GM06990 (cell line): ENCODE measurements around the gene SUSD4.

ENCODE experiments used
- DNase-seq: peaks from one replicate; pipeline ENCODE4 v3.0.0-alpha.2; 2011; ENCODE audit not compliant: insufficient read length; ENCODE audit errors: extremely low read depth
- H3K27me3 ChIP-seq: replicated peaks from 2 replicates; pipeline ENCODE4 v1.6.0; 2011; ENCODE audit warnings: low read length; ENCODE audit not compliant: control insufficient read depth, insufficient read depth
- H3K36me3 ChIP-seq: 2 replicates; pipeline ENCODE4 v1.5.1; 2011; ENCODE audit warnings: low read length; ENCODE audit not compliant: control insufficient read depth, insufficient read depth
- H3K4me3 ChIP-seq: replicated peaks from 2 replicates; pipeline ENCODE4 v1.5.1; 2011; ENCODE audit warnings: low read depth, mild to moderate bottlenecking, control low read depth, low read length
- TF ChIP-seq, protein P1 (sequence below): IDR thresholded peaks from 2 replicates; pipeline ENCODE4 v1.5.1; 2011; ENCODE audit warnings: low read length, control low read depth, mild to moderate bottlenecking, inconsistent platforms; ENCODE audit not compliant: insufficient read depth, poor library complexity, severe bottlenecking

SUSD4 gene

DNA sequence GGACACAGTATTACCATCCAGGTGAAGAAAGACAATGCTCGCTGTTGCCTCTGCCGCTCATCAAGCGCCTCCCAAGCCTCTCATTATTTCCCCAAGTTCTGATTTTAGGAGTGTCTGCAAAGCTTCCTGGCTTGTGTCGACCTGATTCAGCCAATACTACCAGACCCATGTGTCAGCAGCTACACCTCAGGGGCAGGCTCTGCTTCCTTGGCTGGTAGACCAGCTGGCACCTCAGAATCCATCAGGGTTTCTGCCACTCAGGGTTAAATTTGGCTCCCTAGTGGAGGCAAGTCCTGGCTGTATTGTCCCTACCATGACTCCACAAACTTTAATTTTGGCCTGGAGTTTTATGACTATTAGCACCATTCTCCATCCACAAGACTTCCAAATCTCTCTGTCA lies 35.4 kb downstream of the SUSD4 start:
- TF ChIP-seq, protein P1, sequence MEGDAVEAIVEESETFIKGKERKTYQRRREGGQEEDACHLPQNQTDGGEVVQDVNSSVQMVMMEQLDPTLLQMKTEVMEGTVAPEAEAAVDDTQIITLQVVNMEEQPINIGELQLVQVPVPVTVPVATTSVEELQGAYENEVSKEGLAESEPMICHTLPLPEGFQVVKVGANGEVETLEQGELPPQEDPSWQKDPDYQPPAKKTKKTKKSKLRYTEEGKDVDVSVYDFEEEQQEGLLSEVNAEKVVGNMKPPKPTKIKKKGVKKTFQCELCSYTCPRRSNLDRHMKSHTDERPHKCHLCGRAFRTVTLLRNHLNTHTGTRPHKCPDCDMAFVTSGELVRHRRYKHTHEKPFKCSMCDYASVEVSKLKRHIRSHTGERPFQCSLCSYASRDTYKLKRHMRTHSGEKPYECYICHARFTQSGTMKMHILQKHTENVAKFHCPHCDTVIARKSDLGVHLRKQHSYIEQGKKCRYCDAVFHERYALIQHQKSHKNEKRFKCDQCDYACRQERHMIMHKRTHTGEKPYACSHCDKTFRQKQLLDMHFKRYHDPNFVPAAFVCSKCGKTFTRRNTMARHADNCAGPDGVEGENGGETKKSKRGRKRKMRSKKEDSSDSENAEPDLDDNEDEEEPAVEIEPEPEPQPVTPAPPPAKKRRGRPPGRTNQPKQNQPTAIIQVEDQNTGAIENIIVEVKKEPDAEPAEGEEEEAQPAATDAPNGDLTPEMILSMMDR = no peak
- DNase-seq = no peak
- Histone ChIP-seq H3K36me3 (no peaks in the 10 kb centered on the region), H3K4me3 (no peak overlapping the region), H3K27me3 (no peaks in the 10 kb centered on the region)

DNA sequence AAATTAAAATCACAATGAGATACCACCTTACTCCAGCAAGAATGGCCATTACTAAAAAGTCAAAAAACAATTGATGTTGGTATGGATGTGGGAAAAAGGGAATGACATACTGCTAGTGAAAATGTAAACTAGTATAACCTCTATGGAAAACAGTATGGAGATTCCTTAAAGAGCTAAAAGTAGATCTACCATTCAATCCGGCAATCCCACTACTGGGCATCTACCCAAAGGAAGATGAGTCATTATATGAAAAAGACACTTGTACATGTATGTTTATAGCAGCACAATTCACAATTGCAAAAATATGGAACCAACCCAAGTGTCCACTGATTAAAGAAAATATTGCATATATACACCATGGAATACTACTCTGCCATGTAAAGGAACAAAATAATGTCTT lies 37.2 kb downstream of the SUSD4 start:
- no peak for DNase-seq
- Histone ChIP-seq H3K36me3 (no peaks in the 10 kb centered on the region), H3K4me3 (no peak overlapping the region), H3K27me3 (no peaks in the 10 kb centered on the region)
- TF ChIP-seq, protein P1 = no peak

DNA sequence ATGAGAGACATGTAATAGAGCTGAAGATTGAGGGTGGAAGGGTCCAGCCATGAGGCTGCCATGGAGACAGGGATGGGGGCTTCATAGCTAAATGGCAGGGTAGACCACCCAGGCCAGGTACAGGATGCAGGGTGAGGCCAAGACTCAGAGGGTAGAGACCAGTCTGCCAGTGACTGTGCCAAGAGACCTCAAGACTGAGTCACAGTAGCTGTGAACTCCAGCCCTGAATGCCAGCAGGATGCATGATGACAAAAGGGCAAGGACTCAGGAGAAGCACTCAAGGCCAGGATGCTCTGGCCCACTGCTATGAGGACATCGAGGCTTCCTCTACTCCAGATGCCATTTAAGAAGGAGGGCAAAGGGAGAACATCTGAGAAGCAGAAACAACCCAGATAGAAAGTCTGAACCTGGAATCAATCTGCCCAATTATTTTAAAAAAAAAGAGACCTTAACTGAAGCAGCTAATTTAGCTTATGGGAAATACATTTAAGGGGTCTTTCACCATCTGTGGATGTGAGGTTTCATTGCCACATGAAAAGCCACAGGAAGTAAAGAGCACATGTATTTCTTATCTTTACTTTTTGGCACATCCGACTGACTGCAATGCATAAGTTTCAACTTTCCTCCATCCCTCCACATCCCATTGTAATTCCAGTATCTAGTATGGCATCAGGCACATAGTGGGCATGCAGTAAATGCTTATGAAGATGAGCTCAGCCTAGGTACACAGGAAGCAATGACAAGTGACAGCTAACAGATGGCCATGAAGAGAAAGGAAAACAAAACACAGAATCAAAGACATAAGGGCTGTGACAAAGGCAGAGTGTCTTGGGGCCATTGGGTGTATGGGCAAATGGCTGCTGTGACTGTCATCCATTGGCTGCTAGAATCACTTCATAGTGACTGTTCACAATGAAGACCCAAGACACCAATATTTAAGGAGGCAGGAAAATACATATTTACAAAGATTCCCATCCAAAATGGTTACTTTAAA lies 40.2 kb downstream of the SUSD4 start:
- H3K4me3 ChIP-seq = no peak overlapping the region
- H3K36me3 ChIP-seq = no peaks in the 10 kb centered on the region

DNA sequence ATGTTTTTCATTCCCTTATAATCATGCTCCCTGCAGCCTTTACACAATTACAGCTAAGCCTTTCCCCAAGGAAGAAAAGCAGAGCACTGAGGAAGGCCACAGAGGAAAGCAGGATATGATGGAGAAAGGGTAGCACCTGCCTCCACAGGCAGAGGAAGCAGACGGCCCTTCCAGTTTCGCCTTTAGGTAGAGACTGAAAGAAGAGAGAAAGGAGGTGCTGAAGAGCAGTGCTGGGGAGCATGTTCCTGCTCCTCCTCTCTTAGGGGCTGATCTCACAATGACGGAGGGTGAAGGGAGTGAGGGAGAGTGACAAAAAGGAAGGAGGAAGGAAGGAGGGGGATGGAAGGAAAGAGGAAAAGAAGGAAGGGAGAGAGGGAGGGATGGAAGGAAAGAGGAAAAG lies 41.1 kb downstream of the SUSD4 start:
- TF ChIP-seq, protein P1 = no peak
- no peaks in the 10 kb centered on the region for H3K27me3 ChIP-seq
- no peak for DNase-seq
- H3K36me3 ChIP-seq = no peaks in the 10 kb centered on the region
- no peak overlapping the region for H3K4me3 ChIP-seq

More for the DNA sequence above, 40.2 kb downstream of the SUSD4 start:
- DNase-seq = no peak
- TF ChIP-seq, protein P1 = no peak
- no peaks in the 10 kb centered on the region for H3K27me3 ChIP-seq

DNA sequence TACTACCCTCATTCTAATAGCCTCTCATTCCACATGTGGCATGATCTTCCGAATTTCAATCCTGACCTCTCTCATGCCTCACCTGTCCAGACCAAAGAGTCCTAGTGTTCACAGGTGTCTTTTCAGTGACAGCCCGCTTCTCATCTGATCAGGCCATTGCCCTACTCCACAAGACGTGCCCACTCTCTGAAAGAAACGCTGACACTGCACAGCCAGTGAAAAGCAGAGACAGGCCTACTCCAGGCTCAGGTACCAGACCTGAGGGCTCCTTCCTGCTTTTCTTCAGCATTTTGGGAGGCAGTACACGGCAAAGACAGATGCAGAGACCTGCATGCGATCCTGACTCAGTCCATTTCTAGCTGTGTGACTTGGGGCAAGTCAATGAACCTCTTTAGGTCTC lies 43.0 kb downstream of the SUSD4 start:
- no peaks in the 10 kb centered on the region for H3K36me3 ChIP-seq
- no peak for DNase-seq
- no peak overlapping the region for H3K4me3 ChIP-seq
- TF ChIP-seq, protein P1 = no peak
- H3K27me3 ChIP-seq = no peaks in the 10 kb centered on the region
